Measurements from ENCODE around the gene NHLH1. TPM values are rescaled to one million over a fixed set of nuclear protein-coding genes. Genes with fewer than 3 reads are reported as not detected.
A peak's percentile ranks its signal among the peaks of the same experiment; 100 is the strongest.

NHLH1 gene
- total RNA-seq, 1 experiment from 2014 or later: 0.18 TPM

DNA sequence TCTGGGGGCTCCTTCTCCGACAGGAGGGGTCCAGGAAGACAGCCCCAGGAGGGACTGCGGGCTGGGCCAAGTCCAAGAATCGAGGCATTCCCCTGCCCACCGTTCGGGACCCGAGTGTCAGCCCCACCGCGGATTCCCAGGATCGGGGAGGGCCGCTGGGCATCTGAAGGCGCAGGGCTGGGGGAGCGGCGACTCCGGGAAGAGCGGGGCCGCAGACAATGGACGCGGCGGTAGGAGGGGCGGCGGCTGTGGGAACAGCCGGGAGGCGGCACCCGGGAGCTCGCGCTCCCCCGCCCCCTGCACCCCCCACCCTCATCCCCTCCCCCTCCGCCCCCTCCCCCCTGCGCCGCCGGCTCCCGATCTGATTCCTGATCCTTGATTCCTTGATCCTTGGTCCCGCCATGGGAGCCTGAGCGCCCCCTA is 33.4 kb downstream of the NHLH1 start, which contains the start of gene VANGL2:
Gene VANGL2, plus strand, starts transcription at position 342 of the 423 bp plus-strand sequence. CDS start 15,274 bp downstream, outside the sequence.
- TF ChIP-seq TCF7L2 (IDR thresholded peaks at IDR 0.05; ENCODE audit: low read depth, low read length): no peak
- TF ChIP-seq, protein P1, sequence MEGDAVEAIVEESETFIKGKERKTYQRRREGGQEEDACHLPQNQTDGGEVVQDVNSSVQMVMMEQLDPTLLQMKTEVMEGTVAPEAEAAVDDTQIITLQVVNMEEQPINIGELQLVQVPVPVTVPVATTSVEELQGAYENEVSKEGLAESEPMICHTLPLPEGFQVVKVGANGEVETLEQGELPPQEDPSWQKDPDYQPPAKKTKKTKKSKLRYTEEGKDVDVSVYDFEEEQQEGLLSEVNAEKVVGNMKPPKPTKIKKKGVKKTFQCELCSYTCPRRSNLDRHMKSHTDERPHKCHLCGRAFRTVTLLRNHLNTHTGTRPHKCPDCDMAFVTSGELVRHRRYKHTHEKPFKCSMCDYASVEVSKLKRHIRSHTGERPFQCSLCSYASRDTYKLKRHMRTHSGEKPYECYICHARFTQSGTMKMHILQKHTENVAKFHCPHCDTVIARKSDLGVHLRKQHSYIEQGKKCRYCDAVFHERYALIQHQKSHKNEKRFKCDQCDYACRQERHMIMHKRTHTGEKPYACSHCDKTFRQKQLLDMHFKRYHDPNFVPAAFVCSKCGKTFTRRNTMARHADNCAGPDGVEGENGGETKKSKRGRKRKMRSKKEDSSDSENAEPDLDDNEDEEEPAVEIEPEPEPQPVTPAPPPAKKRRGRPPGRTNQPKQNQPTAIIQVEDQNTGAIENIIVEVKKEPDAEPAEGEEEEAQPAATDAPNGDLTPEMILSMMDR (IDR thresholded peaks at IDR 0.05): no peak
- no peak for TF ChIP-seq REST (IDR thresholded peaks at IDR 0.05; ENCODE audit: insufficient read depth in 1 of 2, low read depth in 2 of 2, low read length in 1 of 2)
- TF ChIP-seq SIN3A (IDR thresholded peaks at IDR 0.05; ENCODE audit: borderline replicate concordance, insufficient read depth, low read depth, low read length): no peak
- TF ChIP-seq POLR2AphosphoS5 (IDR thresholded peaks at IDR 0.05; ENCODE audit: low read depth, low read length): no peak
- BruUV-seq (replicated peaks): no TSS peak
- in situ Hi-C loops (cut with HindIII; ENCODE audit: low pct_unique_long_range_greater_than_20kb, low sequenced_read_pairs): no loop called here
- no peak for DNase-seq (ENCODE audit: low read depth, low spot score)
- ChIA-PET POLR2A (no interaction called here), CTCF (no interaction called here)
- Histone ChIP-seq H3K4me3 (ENCODE audit: low read depth in 2 of 2, low read length in 2 of 2) (peak within 1 kb of the TSS; percentile 13 to 43; a peak in 3 of 4 replicates), H3K27me3 (ENCODE audit: control insufficient read depth, insufficient read depth, low read length) (peaks cover 31% of the 10 kb centered on the region), H3K9me3 (ENCODE audit: control insufficient read depth, insufficient read depth, low read depth, low read length) (no peaks in the 10 kb centered on the region), H3K36me3 (ENCODE audit: control insufficient read depth, insufficient read depth, low read length) (no peaks in the 10 kb centered on the region), H3K4me1 (ENCODE audit: control insufficient read depth, insufficient read depth, low read length) (no peaks in the 10 kb centered on the region), H3K27ac (ENCODE audit: low read length) (no peak within 1 kb of the TSS)
- intact Hi-C loops (cut with micrococcal nuclease; ENCODE audit: unreplicated experiment): no loop called here
- ATAC-seq: 0 out of 2 replicates have a peak, but pooled peaks have one; percentile 47

DNA sequence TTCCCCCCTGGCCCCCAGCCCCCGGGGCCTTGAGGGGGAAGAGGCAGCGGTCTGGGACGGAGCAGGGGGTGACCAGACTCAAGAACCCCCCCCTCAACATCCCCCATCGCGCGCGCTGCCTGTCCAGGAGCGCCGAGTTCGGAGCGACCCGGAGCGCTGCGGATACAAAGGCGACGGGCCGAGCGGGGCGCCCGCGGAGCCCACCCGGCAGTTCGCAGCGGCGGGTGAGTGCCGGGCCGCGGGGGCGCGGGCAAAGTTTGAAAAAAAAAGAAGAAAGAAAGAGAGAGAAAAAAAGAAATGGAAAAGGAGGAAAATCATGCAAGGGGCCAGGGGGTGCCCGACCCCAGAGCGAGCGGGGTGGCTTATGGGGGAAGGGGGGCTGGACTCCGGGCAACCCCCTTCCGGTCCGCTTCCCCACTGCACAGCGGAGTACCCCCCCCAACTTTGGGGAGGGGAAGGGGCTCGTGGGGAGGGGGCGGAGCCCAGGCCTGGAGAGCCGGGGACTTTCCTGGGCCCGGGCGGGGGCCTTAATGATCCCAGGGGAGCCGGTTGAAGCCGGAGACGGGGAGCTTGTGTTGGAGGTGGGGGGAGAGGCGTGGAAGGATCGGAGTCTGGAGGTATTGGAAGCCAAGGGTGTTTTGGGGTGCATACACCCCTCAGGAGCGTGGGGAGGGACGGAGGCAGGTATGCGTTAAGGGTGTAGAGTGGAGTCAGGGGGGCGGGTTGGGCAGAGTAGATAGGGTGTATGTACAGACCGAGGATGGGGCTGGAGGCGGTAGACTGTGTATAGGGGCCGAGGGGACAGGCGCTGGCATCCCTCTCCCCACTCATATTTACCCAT is 34.0 kb downstream of the NHLH1 start:
- H3K4me3 ChIP-seq (ENCODE audit: low read depth in 2 of 2, low read length in 2 of 2): peak overlapping the region; percentile 13 to 43; a peak in 3 of 4 replicates
- ChIA-PET CTCF (no interaction called here), POLR2A (no interaction called here)
- no peaks in the 10 kb centered on the region for H3K9me3 ChIP-seq (ENCODE audit: control insufficient read depth, insufficient read depth, low read depth, low read length)
- no peaks in the 10 kb centered on the region for H3K36me3 ChIP-seq (ENCODE audit: control insufficient read depth, insufficient read depth, low read length)
- DNase-seq (ENCODE audit: low read depth, low spot score) (no peak), ATAC-seq (no peak)
- intact Hi-C loops (cut with micrococcal nuclease; ENCODE audit: unreplicated experiment): no loop called here
- no peak for TF ChIP-seq POLR2AphosphoS5 (IDR thresholded peaks at IDR 0.05; ENCODE audit: low read depth, low read length)
- TF ChIP-seq, protein P1 (IDR thresholded peaks at IDR 0.05): no peak
- no peak for TF ChIP-seq SIN3A (IDR thresholded peaks at IDR 0.05; ENCODE audit: borderline replicate concordance, insufficient read depth, low read depth, low read length)
- TF ChIP-seq TCF7L2 (IDR thresholded peaks at IDR 0.05; ENCODE audit: low read depth, low read length): no peak
- no peak for TF ChIP-seq REST (IDR thresholded peaks at IDR 0.05; ENCODE audit: insufficient read depth in 1 of 2, low read depth in 2 of 2, low read length in 1 of 2)
- in situ Hi-C loops (cut with HindIII; ENCODE audit: low pct_unique_long_range_greater_than_20kb, low sequenced_read_pairs): no loop called here
- no peaks in the 10 kb centered on the region for H3K4me1 ChIP-seq (ENCODE audit: control insufficient read depth, insufficient read depth, low read length)
- H3K27me3 ChIP-seq (ENCODE audit: control insufficient read depth, insufficient read depth, low read length): peaks cover 31% of the 10 kb centered on the region
- no TSS peak for BruUV-seq (replicated peaks)
- no peak overlapping the region for H3K27ac ChIP-seq (ENCODE audit: low read length)

All from Panc1 (cell line).